WTC11 (cell line): Measurements from ENCODE around the gene CDC45. TPM values are rescaled to one million over a fixed set of nuclear protein-coding genes. Genes with fewer than 3 reads are reported as not detected.
A peak's percentile ranks its signal among the peaks of the same experiment; 100 is the strongest.
"Not testable (repeated sequence)": the region's sequence is repeated elsewhere in the genome, so short reads cannot be mapped to it uniquely, and the experiment has no call there.

ENCODE experiments used
- ATAC-seq: fragments of 200-7000 bp; cut with Tn5 transposase; 2 replicates; pipeline ENCODE4 v1.10.0; 2021; ENCODE audit warnings: mild to moderate bottlenecking, moderate library complexity
- CTCF ChIA-PET: fragments of 300-600 bp; sonication (Branson Sonifier 250); formaldehyde crosslinking; loops from one replicate; lab custom pipeline; 2021; ENCODE audit warnings: antibody characterized with exemption; lab: Charles Lee
- POLR2A ChIA-PET: fragments of 350-600 bp; sonication (Branson Sonifier 250); formaldehyde crosslinking; loops from one replicate; lab custom pipeline; 2021; ENCODE audit warnings: antibody characterized with exemption; lab: Charles Lee
- DNase-seq: peaks from one replicate; pipeline ENCODE4 v3.0.0; 2021; ENCODE audit warnings: low spot score
- H3K27ac Mint-ChIP-seq: 2 replicates; pipeline ENCODE4 v1.8.0; 2021; ENCODE audit warnings: mixed read lengths
- H3K27me3 Mint-ChIP-seq: 2 replicates; pipeline ENCODE4 v1.8.0; 2021; ENCODE audit warnings: low read depth, mild to moderate bottlenecking, moderate library complexity, mixed read lengths
- H3K36me3 Mint-ChIP-seq: 2 replicates; pipeline ENCODE4 v1.8.0; 2021; ENCODE audit warnings: mixed read lengths
- H3K4me1 Mint-ChIP-seq: 2 replicates; pipeline ENCODE4 v1.8.0; 2022; ENCODE audit warnings: mixed read lengths
- H3K4me3 Mint-ChIP-seq: 2 replicates; pipeline ENCODE4 v1.8.0; 2021; ENCODE audit warnings: mild to moderate bottlenecking, moderate library complexity, mixed read lengths
- H3K9me3 Mint-ChIP-seq: 2 replicates; pipeline ENCODE4 v1.8.0; 2021; ENCODE audit warnings: mixed read lengths
- CDX4 ChIP-seq: fragments of 250-450 bp; sonication (Bioruptor Pico); IDR thresholded peaks from 2 replicates; pipeline ENCODE4 v1.9.0; 2021; ENCODE audit warnings: moderate library complexity, mild to moderate bottlenecking, inconsistent platforms, borderline replicate concordance
- CREM ChIP-seq: sonication (generic); formaldehyde crosslinking; IDR thresholded peaks from 2 replicates; pipeline ENCODE4 v1.8.1; 2022; ENCODE audit warnings: mild to moderate bottlenecking, missing genetic modification reagents, moderate library complexity
- E2F4 ChIP-seq: sonication (generic); formaldehyde crosslinking; IDR thresholded peaks from 2 replicates; pipeline ENCODE4 v1.8.1; 2022; ENCODE audit warnings: low read depth, mild to moderate bottlenecking, moderate library complexity, missing genetic modification reagents, borderline replicate concordance
- FOXP1 ChIP-seq: sonication (generic); formaldehyde crosslinking; IDR thresholded peaks from 2 replicates; pipeline ENCODE4 v1.8.0; 2022; ENCODE audit warnings: missing genetic modification reagents, mild to moderate bottlenecking, moderate library complexity, borderline replicate concordance
- GABPB1 ChIP-seq: sonication (generic); formaldehyde crosslinking; IDR thresholded peaks from 2 replicates; pipeline ENCODE4 v1.8.1; 2023; ENCODE audit warnings: mild to moderate bottlenecking, missing genetic modification reagents
- HMGXB4 ChIP-seq: sonication (generic); formaldehyde crosslinking; IDR thresholded peaks from 2 replicates; pipeline ENCODE4 v1.8.1; 2023; ENCODE audit warnings: mild to moderate bottlenecking, moderate library complexity, missing genetic modification reagents
- NR2C2 ChIP-seq: sonication (generic); formaldehyde crosslinking; IDR thresholded peaks from 2 replicates; pipeline ENCODE4 v1.8.0; 2022; ENCODE audit warnings: mild to moderate bottlenecking, missing genetic modification reagents
- OVOL2 ChIP-seq: fragments of 250-450 bp; sonication (Bioruptor Pico); IDR thresholded peaks from 2 replicates; pipeline ENCODE4 v1.9.0; 2021; ENCODE audit warnings: mild to moderate bottlenecking, borderline replicate concordance
- TEAD1 ChIP-seq: sonication (generic); formaldehyde crosslinking; IDR thresholded peaks from 2 replicates; pipeline ENCODE4 v1.8.0; 2022; ENCODE audit warnings: mild to moderate bottlenecking, missing genetic modification reagents
- ZMAT4 ChIP-seq: fragments of 250-450 bp; sonication (Bioruptor Pico); IDR thresholded peaks from 2 replicates; pipeline ENCODE4 v1.9.0; 2021; ENCODE audit warnings: mild to moderate bottlenecking
- ZNF121 ChIP-seq: sonication (generic); formaldehyde crosslinking; IDR thresholded peaks from 2 replicates; pipeline ENCODE4 v1.8.0; 2023; ENCODE audit warnings: missing genetic modification reagents
- ZNF416 ChIP-seq: fragments of 250-450 bp; sonication (Bioruptor Pico); IDR thresholded peaks from 2 replicates; pipeline ENCODE4 v1.9.0; 2021; ENCODE audit warnings: mild to moderate bottlenecking, inconsistent platforms
- ZNF532 ChIP-seq: fragments of 250-450 bp; sonication (Bioruptor Pico); IDR thresholded peaks from 2 replicates; pipeline ENCODE4 v1.9.0; 2021; ENCODE audit warnings: mild to moderate bottlenecking, borderline replicate concordance
- total RNA-seq: library from RNA; stranded (reverse); gene quantifications from 3 replicates; pipeline ENCODE4 v1.2.3, GENCODE V29; 2021

Gene CDC45
- total RNA-seq, 1 experiment from 2014 or later: 38.1 TPM

GRCh38 chr22:19546680-19547079 lies 67.0 kb downstream of the CDC45 start:
- TF ChIP-seq E2F4 (no peak), HMGXB4 (no peak), OVOL2 (no peak), GABPB1 (no peak)
- TF ChIP-seq, all 79 proteins: peak for 0
- Mint-ChIP-seq H3K36me3 (no peaks in the 10 kb centered on the region), H3K27me3 (no peaks in the 10 kb centered on the region), H3K4me1 (no peaks in the 10 kb centered on the region), H3K9me3 (no peaks in the 10 kb centered on the region), H3K27ac (no peak overlapping the region), H3K4me3 (no peak overlapping the region)
- ChIA-PET POLR2A (no interaction called here), CTCF (no interaction called here)
- DNase-seq: no peak
- ATAC-seq: no peak

GRCh38 chr22:19547620-19548019 lies 67.9 kb downstream of the CDC45 start:
- Mint-ChIP-seq H3K4me1 (no peaks in the 10 kb centered on the region), H3K27ac (no peak overlapping the region), H3K4me3 (no peak overlapping the region)
- no peak for TF ChIP-seq OVOL2
- no peak for TF ChIP-seq NR2C2
- no peak for TF ChIP-seq CDX4
- TF ChIP-seq ZNF532 (CRISPR knock-in tag): no peak
- no peak for TF ChIP-seq ZMAT4 (CRISPR knock-in tag)
- TF ChIP-seq ZNF416: no peak
- no peak for TF ChIP-seq TEAD1 (CRISPR knock-in tag)
- no peak for TF ChIP-seq CREM (CRISPR knock-in tag)
- no peak for TF ChIP-seq FOXP1 (CRISPR knock-in tag)
- TF ChIP-seq, all 79 proteins: peak for 0
- ATAC-seq (no peak), DNase-seq (no peak)
- no peaks in the 10 kb centered on the region for H3K27me3 Mint-ChIP-seq
- ChIA-PET POLR2A (no interaction called here), CTCF (no interaction called here)
- no peaks in the 10 kb centered on the region for H3K9me3 Mint-ChIP-seq
- H3K36me3 Mint-ChIP-seq: no peaks in the 10 kb centered on the region

GRCh38 chr22:19548427-19548826 lies 68.7 kb downstream of the CDC45 start:
- POLR2A ChIA-PET, H3K4me3 Mint-ChIP-seq, H3K27ac Mint-ChIP-seq, H3K27me3 Mint-ChIP-seq, H3K9me3 Mint-ChIP-seq, ATAC-seq, H3K4me1 Mint-ChIP-seq, H3K36me3 Mint-ChIP-seq, DNase-seq: not testable (repeated sequence)
- CTCF ChIA-PET: interaction anchor here (1.5 kb wide), 1 partner anchor 81 kb away, joined by 3 read pairs; no protein-coding TSS in a partner anchor
- TF ChIP-seq ZNF121 (CRISPR knock-in tag): peak; percentile 28; the same call in 1 of the 2 replicates
